ENCODE data around the gene TREX2. TPM values are rescaled to one million over a fixed set of nuclear protein-coding genes. Genes with fewer than 3 reads are reported as not detected.

Gene TREX2
- total and polyA plus RNA-seq, 2 experiments from 2014 or later, result 0.81 to 1.7 TPM

DNA sequence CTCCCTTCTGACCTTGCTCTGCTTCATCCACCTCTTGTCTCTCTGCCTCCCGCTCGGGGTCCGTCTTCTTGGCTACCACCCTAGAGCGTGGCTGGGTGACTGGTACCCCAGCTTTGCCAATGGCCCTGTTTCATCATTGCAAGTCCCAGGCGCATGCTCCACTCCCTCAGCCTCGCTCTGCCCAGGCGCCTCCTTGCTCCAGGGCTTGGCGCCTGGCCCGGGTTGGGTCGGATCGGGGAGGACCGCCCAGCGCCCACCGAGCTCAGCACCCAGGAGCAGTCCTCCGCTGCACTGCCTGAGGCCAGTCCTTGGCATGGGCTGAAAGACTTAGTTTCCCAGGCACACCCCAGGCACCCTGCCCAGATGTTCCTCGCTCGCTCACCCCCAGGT, 49.5 kb upstream of the TREX2 start (continued):
- TF ChIP-seq, protein P1, sequence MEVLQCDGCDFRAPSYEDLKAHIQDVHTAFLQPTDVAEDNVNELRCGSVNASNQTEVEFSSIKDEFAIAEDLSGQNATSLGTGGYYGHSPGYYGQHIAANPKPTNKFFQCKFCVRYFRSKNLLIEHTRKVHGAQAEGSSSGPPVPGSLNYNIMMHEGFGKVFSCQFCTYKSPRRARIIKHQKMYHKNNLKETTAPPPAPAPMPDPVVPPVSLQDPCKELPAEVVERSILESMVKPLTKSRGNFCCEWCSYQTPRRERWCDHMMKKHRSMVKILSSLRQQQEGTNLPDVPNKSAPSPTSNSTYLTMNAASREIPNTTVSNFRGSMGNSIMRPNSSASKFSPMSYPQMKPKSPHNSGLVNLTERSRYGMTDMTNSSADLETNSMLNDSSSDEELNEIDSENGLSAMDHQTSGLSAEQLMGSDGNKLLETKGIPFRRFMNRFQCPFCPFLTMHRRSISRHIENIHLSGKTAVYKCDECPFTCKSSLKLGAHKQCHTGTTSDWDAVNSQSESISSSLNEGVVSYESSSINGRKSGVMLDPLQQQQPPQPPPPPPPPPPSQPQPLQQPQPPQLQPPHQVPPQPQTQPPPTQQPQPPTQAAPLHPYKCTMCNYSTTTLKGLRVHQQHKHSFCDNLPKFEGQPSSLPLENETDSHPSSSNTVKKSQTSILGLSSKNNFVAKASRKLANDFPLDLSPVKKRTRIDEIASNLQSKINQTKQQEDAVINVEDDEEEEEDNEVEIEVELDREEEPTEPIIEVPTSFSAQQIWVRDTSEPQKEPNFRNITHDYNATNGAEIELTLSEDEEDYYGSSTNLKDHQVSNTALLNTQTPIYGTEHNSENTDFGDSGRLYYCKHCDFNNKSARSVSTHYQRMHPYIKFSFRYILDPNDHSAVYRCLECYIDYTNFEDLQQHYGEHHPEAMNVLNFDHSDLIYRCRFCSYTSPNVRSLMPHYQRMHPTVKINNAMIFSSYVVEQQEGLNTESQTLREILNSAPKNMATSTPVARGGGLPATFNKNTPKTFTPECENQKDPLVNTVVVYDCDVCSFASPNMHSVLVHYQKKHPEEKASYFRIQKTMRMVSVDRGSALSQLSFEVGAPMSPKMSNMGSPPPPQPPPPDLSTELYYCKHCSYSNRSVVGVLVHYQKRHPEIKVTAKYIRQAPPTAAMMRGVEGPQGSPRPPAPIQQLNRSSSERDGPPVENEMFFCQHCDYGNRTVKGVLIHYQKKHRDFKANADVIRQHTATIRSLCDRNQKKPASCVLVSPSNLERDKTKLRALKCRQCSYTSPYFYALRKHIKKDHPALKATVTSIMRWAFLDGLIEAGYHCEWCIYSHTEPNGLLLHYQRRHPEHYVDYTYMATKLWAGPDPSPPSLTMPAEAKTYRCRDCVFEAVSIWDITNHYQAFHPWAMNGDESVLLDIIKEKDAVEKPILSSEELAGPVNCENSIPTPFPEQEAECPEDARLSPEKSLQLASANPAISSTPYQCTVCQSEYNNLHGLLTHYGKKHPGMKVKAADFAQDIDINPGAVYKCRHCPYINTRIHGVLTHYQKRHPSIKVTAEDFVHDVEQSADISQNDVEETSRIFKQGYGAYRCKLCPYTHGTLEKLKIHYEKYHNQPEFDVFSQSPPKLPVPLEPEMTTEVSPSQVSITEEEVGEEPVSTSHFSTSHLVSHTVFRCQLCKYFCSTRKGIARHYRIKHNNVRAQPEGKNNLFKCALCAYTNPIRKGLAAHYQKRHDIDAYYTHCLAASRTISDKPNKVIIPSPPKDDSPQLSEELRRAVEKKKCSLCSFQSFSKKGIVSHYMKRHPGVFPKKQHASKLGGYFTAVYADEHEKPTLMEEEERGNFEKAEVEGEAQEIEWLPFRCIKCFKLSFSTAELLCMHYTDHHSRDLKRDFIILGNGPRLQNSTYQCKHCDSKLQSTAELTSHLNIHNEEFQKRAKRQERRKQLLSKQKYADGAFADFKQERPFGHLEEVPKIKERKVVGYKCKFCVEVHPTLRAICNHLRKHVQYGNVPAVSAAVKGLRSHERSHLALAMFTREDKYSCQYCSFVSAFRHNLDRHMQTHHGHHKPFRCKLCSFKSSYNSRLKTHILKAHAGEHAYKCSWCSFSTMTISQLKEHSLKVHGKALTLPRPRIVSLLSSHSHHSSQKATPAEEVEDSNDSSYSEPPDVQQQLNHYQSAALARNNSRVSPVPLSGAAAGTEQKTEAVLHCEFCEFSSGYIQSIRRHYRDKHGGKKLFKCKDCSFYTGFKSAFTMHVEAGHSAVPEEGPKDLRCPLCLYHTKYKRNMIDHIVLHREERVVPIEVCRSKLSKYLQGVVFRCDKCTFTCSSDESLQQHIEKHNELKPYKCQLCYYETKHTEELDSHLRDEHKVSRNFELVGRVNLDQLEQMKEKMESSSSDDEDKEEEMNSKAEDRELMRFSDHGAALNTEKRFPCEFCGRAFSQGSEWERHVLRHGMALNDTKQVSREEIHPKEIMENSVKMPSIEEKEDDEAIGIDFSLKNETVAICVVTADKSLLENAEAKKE (CRISPR knock-in tag; IDR thresholded peaks at IDR 0.05), result no peak
- TF ChIP-seq, protein P2, sequence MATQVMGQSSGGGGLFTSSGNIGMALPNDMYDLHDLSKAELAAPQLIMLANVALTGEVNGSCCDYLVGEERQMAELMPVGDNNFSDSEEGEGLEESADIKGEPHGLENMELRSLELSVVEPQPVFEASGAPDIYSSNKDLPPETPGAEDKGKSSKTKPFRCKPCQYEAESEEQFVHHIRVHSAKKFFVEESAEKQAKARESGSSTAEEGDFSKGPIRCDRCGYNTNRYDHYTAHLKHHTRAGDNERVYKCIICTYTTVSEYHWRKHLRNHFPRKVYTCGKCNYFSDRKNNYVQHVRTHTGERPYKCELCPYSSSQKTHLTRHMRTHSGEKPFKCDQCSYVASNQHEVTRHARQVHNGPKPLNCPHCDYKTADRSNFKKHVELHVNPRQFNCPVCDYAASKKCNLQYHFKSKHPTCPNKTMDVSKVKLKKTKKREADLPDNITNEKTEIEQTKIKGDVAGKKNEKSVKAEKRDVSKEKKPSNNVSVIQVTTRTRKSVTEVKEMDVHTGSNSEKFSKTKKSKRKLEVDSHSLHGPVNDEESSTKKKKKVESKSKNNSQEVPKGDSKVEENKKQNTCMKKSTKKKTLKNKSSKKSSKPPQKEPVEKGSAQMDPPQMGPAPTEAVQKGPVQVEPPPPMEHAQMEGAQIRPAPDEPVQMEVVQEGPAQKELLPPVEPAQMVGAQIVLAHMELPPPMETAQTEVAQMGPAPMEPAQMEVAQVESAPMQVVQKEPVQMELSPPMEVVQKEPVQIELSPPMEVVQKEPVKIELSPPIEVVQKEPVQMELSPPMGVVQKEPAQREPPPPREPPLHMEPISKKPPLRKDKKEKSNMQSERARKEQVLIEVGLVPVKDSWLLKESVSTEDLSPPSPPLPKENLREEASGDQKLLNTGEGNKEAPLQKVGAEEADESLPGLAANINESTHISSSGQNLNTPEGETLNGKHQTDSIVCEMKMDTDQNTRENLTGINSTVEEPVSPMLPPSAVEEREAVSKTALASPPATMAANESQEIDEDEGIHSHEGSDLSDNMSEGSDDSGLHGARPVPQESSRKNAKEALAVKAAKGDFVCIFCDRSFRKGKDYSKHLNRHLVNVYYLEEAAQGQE (IDR thresholded peaks at IDR 0.05; ENCODE audit: unreplicated experiment), result no peak
- TF ChIP-seq, protein P3, sequence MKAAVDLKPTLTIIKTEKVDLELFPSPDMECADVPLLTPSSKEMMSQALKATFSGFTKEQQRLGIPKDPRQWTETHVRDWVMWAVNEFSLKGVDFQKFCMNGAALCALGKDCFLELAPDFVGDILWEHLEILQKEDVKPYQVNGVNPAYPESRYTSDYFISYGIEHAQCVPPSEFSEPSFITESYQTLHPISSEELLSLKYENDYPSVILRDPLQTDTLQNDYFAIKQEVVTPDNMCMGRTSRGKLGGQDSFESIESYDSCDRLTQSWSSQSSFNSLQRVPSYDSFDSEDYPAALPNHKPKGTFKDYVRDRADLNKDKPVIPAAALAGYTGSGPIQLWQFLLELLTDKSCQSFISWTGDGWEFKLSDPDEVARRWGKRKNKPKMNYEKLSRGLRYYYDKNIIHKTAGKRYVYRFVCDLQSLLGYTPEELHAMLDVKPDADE (IDR thresholded peaks at IDR 0.05), result no peak

All from GM23338 (cell line).